HL-60/S4 treated with phorbol 12-myristate 13-acetate at 8.2 ng/mL for 4 days and 3 days (cell line): Measurements from ENCODE around the gene SRSF5.
"Not testable (repeated sequence)": the region's sequence is repeated elsewhere in the genome, so short reads cannot be mapped to it uniquely, and the experiment has no call there.

Experiments
- in situ Hi-C: fragments of 300-500 bp; cut with MboI; formaldehyde crosslinking; loops from 2 replicates; pipeline ENCODE4 v1.15.0; 2022; ENCODE audit warnings: low sequenced_read_pairs

SRSF5 gene

DNA sequence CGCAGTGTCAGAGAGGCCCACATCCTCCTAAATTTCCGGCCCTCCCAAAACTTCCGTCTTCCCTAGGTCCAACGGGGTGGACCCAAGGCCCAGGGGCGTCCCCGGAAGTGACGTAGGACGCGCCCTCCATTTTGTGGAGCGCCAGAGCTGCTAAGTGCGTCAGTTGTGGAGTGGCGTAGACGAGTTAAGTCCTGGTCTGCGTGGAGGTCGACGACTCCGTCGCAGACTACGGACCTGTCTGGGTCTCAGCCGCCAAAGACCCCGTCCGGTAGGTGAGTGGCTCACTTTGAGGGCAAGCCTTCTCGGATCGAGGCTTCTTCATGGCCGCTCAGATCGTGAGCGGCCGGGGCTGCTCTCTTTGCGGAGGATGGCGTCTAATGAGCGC is at the start of gene SRSF5:
TSS of gene SRSF5 (plus strand) at position 159 of the 385 bp plus-strand sequence. CDS start 1,015 bp downstream, outside the sequence.
- in situ Hi-C loops: no loop called here

DNA sequence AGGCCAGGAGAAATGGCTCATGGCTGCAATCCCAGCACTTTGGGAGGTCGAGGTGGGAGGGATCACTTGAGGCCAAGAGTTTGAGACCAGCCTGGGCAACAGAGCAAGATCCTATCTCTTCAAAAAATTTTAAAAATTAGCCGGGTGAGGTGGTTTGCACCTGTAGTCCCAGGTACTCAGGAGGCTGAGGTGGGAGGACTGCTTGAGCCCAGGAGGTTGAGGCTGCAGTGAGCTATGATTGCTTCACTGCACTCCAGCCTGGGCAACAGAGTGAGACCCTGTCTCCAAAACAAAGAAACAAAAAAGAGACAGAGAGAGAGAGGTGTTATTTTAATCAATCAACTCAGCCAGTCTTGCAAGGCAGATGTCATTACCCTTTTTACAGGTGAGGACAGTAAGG is 48.3 kb upstream of the SRSF5 start:
- in situ Hi-C loops: loop anchor here (25.0 kb wide), 1 partner anchor 106 kb away; the partner anchor contains the start of gene SUSD6

DNA sequence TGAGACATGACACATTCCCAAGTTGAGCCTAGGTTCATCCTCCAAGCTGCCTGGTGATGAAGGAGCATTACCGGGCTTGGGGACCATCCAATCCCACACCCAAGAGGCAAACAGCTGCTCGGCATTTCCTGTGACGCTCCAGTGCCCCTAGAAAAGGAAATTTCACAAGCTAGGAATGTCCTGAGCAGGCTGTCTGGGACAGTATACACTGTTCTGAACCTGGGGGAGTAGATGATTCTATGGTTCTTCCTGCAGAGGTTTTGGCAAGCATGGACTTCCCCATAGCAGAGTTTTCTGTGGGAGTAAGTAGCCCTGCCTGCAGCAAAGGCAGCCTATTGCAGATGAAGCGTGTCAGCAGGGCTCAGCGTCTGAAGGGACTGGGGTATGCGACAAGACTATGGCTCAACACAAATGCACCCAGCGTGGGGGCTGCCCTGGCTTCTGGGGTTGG is 47.4 kb upstream of the SRSF5 start:
- in situ Hi-C loops: loop anchor here (25.0 kb wide), 1 partner anchor 107 kb away; the partner anchor contains the start of gene SUSD6

DNA sequence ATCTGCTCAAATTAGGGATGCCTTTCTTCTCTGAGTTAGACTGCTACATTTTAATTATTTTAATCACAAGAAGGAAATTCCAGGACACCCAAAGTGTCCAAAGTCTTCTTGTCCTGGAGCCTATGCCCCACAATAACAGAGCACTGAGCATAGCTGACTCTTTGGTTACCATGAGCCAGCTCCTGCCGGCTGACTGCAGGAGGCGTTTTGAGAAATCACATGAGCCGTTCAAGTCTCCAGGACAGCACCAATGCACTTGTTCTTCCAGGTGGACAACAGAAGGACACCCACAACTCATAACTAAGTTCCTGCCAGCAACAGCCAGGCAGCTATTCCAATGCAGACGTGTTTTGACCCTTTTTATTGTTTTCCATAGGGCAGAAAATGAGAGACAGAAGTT is 46.0 kb upstream of the SRSF5 start:
- in situ Hi-C loops: loop anchor here (25.0 kb wide), 1 partner anchor 109 kb away; the partner anchor contains the start of gene SUSD6

DNA sequence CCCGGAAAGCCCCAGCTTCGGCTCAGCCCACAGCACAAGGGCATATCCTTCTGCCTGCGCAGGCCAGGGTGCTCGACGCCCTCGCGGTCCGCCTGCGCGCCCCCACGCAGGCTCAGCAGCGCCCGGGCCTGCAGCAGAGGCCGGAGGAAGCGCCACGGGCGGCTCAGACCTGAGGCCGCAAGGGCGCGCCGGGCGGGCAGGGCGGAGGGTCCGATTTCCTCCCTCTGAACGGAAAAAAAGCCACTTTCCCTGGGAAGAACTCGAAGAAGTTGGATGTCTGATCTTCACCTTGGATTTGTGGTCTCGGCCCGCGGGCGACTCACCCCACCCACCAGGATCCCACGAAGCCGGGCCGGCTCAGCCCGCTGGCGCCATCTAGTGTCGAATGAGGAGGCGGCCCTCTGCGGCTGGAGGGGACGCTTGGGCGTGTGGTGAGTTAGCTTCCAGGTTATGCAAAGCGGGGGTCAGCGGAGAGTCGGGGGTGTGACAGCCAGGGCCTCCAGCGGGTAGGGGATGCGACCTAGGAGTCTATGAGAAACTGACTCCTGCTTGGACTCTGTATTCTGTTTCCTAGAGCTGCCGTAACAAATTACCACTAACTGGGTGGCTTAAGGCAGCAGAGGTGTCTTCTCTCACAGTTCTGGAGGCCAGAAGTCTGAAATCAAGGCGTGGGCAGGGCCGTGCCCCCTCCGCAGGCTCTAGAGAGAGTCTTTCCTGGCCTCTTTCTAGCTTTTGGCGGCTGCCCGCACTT is 40.0 kb upstream of the SRSF5 start:
- in situ Hi-C loops: no loop called here

DNA sequence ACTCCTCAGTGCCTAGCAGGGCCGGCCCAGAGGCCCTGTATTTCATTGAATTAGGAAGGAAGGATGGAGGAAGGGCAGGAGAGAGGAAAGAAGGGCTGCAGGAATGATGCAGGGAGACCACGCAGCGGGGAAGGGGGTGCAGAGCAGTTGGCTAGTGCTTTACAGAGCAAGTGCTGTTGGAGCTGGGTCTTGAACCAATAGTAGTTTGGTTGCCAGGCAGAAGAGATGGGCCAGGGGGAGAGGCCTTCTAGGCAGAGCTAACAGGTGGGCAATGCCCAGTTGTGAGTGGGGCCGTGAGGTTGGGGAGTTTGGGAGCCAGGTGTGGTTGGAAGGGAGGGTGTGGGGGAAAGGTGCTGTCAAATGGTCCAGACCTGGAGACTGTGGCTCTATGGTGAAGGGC is 39.1 kb upstream of the SRSF5 start:
- in situ Hi-C loops: no loop called here

DNA sequence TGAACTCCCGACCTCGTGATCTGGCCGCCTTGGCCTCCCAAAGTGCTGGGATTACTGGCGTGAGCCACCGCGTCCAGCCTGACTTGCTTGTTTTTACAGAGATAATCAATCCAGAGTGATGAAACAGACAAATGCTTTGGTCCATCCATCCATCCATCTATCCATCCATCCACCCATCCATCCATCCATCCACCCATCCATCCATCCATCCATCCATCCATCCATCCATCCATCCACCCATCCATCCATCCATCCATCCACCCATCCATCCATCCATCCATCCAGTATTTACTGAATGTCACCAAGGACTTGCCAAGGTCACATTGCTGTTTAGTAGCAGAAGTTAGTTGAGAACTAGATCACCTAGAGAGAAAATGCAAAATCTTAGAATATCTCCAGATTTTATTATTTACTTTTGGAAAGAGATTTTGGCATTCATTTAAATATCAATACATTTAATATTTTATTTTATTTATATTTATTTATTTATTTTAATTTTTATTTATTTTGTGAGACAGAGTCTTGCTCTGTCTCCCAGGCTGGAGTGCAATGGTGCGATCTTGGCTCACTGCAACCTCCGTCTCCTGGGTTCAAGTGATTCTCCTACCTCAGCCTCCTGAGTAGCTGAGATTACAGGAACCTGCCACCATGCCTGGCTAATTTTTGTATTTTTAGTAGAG is 34.9 kb upstream of the SRSF5 start:
- in situ Hi-C loops: not testable (repeated sequence)

DNA sequence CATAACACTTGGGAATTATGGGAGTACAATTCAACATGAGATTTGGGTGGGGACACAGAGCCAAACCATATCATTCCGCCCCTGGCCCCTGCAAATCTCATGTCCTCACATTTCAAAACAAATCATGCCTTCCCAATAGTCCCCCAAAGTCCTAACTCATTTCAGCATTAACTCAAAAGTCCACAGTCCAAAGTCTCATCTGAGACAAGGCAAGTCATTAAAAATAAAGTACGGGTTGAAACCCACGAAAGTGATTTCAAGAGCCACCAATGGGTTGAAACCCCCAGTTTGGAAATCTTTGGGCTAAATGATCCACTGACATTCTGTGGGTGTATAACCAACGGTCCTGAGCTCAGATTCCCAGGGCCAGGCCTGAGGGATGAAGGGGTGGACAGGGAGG is 30.5 kb upstream of the SRSF5 start:
- in situ Hi-C loops: not testable (repeated sequence)

DNA sequence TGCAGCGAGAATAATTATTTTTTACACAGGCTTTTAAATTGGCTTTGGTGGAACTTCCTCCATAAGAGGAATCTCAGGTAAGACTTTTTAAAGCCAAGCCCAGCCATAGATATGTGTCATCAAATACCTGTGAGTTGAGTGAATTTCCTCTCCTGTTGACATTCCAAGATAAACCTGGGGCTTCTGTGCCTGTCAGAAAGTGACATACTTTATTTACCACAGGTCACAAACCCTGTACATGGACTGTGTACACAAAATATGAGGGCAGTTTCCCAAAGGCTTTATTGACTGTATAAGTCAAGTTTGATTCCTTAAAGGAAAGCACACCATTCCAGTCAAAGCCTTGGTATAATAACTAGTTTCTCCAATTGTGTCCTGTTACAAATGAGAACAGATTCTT is 25.9 kb upstream of the SRSF5 start:
- in situ Hi-C loops: no loop called here

DNA sequence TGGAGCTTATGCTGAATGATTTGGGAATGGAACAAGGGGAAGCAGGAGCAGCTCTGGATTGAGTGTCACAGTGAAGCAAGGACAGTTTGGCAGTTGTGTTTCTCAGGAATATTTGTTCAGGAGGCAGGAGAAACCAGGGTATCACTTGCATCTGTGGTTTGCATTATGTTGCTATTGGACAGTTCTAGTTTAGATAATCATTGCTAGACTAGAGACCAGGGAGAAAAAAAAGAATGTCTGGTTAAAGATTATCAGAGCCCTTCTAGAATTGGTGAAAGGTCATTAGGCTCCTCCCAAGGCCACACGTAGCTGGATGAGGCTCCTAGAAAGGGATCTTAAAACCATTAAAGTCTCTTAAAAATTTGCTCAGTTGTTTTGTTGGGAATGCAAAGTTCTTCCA is 17.0 kb upstream of the SRSF5 start:
- in situ Hi-C loops: no loop called here

DNA sequence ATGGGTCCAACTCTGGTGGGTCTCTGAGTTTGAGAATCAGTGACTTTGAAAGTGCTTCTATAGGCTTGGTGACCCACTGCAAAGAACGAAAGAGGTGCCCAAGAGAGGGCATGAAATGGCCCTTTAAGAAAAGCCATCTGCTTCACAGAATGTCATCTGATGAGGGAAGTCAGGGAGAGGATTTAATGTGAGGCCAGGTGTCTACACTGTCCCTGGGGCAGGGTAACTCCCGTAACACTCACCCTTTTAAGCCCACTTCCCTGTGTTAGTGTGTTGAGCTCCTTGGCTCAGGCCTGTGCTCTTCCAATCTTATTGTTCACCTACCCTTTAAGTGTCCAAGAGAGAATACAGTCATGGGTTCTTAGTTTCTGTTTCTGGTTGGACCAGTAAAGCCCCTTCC is 16.4 kb upstream of the SRSF5 start:
- in situ Hi-C loops: no loop called here

DNA sequence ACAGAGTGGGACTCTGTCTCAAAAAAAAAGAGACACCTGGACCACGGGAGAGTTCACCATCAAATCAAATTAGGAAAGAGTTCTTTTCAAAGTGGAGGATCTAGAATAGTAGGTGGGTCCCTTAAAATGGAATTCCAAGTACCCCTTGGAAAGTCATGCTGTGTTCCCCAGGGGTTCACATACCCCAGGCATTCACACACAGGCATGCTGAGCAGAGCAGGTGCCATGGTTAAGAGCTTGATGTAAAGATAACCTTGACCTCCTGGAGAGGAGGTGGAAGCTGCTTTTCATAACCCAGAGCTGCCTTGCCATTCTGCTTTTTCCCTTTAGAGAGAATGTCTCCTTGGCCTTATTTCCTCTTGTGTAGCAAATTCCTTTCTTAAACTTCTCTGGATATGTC is 14.2 kb upstream of the SRSF5 start:
- in situ Hi-C loops: no loop called here

DNA sequence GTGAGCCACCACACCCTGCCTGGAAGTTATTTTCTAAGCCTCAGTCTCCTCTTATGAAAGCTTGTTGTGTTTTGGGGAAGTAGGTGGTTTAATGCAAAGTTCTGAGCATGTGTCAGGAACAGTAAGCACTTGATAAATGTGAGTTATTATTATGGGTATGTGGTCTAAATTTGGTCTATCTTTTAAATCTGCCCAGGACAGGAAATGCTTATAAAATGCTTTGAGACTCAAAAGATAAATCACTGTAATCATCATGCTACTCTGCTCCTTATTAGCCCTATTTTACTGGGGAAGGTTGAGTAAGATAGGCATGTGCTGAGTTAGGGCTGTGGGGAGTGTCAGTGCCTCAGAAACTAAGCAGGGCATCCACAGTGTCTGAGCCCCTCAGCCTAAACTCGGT is 13.1 kb upstream of the SRSF5 start:
- in situ Hi-C loops: no loop called here

DNA sequence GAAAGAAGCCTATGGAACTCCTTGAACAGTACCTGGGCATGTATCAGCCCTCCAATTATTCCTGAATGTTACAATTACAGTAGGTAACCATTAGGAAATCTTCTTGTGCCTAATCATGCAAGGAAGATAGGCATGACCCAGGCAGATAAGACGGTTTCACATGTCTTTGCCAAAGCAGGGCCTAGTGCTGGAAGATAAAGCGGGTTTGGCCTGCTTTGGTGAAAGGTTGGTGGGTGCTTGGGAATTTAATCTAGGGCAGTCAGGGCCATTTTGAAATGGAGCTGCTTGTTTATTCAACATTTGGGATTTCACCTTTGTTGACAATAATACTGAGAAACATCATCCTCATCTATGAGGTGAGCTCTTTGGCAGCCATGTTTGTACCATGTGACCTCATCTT is 12.5 kb upstream of the SRSF5 start:
- in situ Hi-C loops: no loop called here

DNA sequence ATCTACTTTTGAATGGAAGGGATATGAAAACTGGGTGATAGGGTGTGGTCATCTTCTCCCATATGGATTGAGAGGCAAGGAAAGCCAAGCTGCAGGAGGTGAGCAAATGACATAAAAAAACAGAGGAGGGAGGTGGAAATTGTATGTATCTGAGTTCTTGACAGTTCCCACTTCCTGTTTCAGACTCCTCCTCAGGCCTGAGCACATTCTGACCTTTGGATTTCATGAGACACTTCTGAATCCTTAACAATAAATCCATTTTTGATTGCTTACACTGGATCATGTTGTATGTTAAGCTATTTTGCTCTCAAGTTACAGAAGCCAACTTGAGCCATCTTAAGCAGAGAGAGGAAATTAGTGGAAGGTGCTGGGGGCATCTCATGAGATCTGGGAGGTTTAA is 11.6 kb upstream of the SRSF5 start:
- in situ Hi-C loops: no loop called here

DNA sequence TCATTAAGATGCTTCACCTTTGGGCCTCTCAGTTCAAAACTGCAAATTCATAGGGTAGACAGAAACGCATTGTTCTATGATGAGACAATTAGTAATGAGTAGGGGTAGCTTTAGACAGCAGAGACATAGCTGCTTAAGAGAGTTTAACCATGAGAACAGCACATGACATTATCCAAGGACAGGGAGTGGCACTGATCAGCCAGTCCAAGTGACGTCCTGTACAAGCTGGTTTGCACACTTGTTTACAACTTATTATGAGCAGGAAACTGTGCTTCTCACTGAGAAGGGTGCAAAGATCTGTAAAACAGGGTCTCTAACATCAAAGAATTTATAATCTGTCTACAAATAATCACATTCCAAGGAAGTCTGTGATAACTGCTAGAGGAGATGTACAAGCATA is 11.2 kb upstream of the SRSF5 start:
- in situ Hi-C loops: no loop called here

DNA sequence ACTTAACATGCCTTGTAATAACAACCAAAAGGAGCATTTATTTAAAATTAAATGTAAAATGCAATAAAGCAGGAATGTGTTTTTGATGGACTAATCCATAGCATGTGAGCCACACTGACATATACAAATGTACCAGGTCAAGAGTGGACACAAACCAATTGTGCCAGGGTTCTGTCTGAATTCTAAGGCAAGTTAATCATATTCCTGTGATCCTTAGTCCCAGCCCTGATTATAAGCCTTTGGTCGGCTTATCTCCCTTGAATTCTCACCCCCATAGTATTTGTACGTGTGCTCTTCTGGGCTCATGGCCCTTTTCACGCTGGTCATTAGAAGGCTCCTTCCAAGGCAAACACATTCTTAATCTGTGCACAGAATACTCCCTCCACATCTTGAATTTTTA is 10.6 kb upstream of the SRSF5 start:
- in situ Hi-C loops: no loop called here

DNA sequence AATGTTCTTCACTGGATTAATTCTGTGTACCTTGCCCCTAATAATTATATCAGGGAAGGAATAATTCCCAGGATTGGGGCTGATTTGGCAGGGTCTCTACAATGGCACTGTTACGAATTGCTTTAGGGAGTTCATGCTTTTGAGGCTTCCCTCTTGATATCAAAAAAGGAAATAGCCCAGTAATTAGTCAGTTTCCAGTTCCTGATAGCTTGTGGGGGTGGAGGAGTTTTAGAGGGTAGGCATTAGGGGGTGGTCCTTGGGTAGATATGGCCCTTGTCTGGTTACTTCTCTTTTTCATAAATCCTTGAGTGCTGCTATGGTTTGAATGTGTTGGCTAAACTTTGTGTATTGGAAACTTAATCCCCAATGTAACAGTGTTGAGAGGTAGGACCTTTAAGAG is 6.1 kb upstream of the SRSF5 start:
- in situ Hi-C loops: no loop called here

DNA sequence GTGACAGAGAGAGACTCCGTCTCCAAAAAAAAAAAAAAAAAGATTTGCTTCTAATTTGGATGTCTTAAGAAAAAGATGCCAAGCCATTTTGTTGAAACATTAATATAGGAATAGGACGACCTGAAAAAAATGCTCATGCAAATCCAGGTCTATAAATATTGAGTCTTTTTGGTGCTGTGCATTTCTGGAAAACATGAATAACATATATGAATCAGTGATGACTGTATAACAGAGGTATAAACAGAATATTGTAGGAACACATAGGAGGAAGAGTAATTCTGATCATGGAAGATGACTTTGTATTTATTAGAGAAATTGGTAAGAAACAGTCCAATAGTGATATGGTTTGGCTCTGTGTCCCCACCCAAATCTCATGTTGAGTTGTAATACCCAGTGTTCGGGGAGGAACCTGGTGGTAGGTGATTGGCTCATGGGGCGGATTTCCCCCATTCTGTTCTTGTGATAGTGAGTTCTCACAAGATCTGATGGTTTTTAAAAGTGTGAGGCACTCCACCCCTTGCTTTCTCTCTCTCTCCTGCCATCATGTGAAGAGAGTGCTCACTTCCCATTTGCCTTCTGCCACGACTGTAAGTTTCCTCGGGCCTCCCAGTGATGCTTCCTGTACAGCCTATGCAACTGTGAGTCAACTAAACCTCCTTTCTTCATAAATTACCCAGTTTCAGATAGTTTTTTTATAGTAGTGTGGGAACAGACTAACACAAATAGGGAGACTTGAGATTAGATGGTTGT is 3.0 kb upstream of the SRSF5 start:
- in situ Hi-C loops: no loop called here

DNA sequence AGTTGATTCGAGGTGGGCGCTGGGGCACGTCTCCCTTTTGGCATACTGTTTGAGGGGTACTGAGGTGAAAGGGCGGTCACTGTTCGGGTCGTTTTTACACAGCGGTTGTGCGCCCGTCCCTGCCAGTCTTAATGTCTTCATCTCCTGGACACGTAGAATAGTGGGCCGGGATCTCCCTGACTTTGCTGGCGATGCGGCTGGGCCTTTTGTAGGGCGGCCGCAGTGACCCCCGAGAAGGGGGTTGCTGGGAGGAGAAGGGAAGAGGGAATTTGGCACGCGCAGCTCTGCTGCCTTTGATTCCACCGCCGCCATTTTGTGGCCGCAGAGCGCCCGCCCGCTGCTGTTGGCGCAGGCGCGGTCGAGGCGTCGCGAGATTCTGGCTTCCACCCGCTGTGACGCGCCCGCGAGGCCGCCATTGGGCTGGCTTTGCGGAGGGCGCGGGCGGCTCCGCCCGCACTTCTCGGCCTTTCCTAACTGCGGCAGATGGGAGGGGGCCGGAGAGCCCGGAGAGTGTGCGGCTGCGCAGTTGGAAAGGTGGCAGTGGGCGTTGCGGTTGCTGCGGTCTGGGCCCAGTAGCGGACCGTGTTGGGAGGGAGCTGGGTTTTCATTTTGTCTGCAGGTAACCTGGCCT is 542 bp downstream of the SRSF5 start:
- in situ Hi-C loops: no loop called here

DNA sequence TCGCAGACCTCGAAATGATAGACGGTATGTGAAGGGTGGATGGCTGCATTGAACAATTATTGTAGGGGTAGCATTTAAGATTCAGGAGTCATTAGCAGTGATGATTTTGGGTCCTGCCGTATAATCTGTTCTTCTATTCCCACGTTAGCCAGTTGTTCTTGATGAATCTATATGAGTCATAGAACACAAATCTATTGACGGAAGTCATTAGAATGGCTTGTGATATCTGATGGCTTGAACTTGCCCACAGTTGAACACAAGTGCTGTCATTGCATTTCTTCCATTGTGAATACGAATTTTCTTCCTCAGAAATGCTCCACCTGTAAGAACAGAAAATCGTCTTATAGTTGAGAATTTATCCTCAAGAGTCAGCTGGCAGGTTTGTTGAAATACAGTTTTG is 1.9 kb downstream of the SRSF5 start:
- in situ Hi-C loops: no loop called here
